Ovary (tissue), 9 donors: ENCODE results near the gene IGF2BP3. TPM values are rescaled to one million over a fixed set of nuclear protein-coding genes. Genes with fewer than 3 reads are reported as not detected.

Experiments used
- DNase-seq, 5 donors: peaks; one replicate each; pipeline ENCODE4 v3.0.0-alpha.2; 2019 to 2020
- H3K27ac ChIP-seq, 2 donors: fragments of 200-600 bp; one replicate each; pipeline versions ENCODE4 v1.5.1 to v1.8.0; 2019 to 2022
- H3K27me3 ChIP-seq: fragments of 200-600 bp; one replicate; pipeline ENCODE4 v1.8.0; 2022
- H3K36me3 ChIP-seq: fragments of 200-600 bp; sonication (generic); one replicate; pipeline ENCODE4 v1.5.1; 2019
- H3K4me1 ChIP-seq: one replicate; pipeline ENCODE4 v1.8.1; 2013; ENCODE audit warnings: mild to moderate bottlenecking, moderate library complexity; ENCODE audit not compliant: insufficient read depth
- H3K4me3 ChIP-seq: fragments of 200-600 bp; sonication (generic); one replicate; pipeline ENCODE4 v1.5.1; 2017
- H3K9me3 ChIP-seq, 2 donors: fragments of 200-600 bp in 1 of 2; sonication (generic) in 1 of 2; one replicate each; pipeline versions ENCODE4 v1.5.1 to v1.8.1; 2013 to 2019; ENCODE audit warnings: mild to moderate bottlenecking in 1 of 2, moderate library complexity in 1 of 2
- EP300 ChIP-seq: sonication (generic); formaldehyde crosslinking; IDR thresholded peaks from one replicate; pipeline ENCODE4 v1.6.1; 2017; ENCODE audit warnings: antibody characterized with exemption
- POLR2A ChIP-seq: fragments of 450-650 bp; IDR thresholded peaks from one replicate; pipeline ENCODE4 v1.6.1; 2017; ENCODE audit warnings: antibody characterized with exemption, mild to moderate bottlenecking, moderate library complexity
- WGBS, 3 donors: extraction: QIAGEN DNeasy Blood & Tissue Kit in 1 of 3; methylation state at CpG; one replicate each; pipeline versions ENCODE4 v1.1.5 to v1.1.7; 2013 to 2017; 5-methylcytosine and 5-hydroxymethylcytosine counted together
- intact Hi-C, 4 donors: fragments of 100-400 bp; cut with DNase I; formaldehyde crosslinking; loops; one replicate each; pipeline versions ENCODE4 v1.11.0 to v1.15.1; 2022 to 2023
- polyA plus RNA-seq, 2 donors: library from polyadenylated mRNA; stranded (reverse); fragments of 200-250 nt in 1 of 2; fragments of 350-450 nt in 1 of 2; fragmentation: Illumina TruSeq in 1 of 2; extraction: RNeasy Lipid Tissue Mini Kit (QIAGEN cat#74804) in 1 of 2; gene quantifications; one replicate each; pipeline ENCODE4 v1.2.3, GENCODE V29; 2013 to 2014
- total RNA-seq, 7 donors: library from RNA; depleted of rRNA in 2 of 7; stranded (reverse); fragments of >200 nt in 2 of 7; fragmentation: NEBNext Ultra II Directional in 3 of 7; extraction: Animal tissue kit (Norgen Biotek cat#: 25700) in 3 of 7; gene quantifications; one replicate each; pipeline versions ENCODE4 v1.1.0 to v1.2.4, GENCODE V29; 2016 to 2023
- TF ChIP-seq, protein P1 (sequence below), 3 donors: fragments of 450-650 bp in 2 of 3; fragments of 200-600 bp in 1 of 3; IDR thresholded peaks; one replicate each; pipeline versions ENCODE4 v1.5.1 to v1.8.0; 2016 to 2022; ENCODE audit warnings: antibody characterized with exemption in 3 of 3, mild to moderate bottlenecking in 1 of 3
- donor health status: DM: no; HTN: no; CAD: no; lungs with moderate emphysema.
- donor health status: DM: no; HTN: no; CAD: no.
- donor health status: Bipolar disorder and iron deficiency.
- donor health status: DM: yes; HTN: yes; CAD: no.
- donor health status: DM: no; HTN: no; CAD: no.
- donor health status: DM: yes; HTN: yes; CAD: no.

Gene IGF2BP3
- total and polyA plus RNA-seq, 9 donors, result 0.20 to 1.3 (median 0.40) TPM; not detected in 2

DNA sequence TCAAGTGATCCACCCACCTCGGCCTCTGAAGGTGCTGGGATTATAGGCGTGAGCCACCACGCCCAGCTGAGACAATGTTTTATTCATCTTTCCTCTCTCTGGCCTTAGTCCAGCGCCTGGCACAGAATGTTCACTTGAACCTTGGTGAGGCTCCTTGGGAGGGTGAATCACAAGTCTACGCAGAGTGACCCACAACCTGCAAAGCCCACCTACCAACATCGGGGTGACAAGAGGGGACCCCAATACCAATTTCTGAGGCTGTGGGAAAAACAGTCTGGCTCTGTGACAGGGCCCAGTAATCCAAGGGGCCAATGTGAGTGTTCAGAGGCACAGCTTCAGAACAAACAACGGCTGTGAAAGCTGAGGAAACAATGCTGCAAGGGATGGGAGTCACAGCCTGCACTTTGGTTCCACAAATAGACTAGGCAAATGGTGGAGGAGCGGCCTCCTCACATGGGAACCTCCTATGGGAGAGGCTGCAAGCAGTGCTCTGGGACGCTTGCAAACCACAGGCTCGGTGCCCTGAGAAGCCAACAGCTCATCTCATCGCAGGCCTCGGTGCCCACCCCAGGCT, 176.7 kb downstream of the IGF2BP3 start:
- no peak overlapping the region for H3K4me3 ChIP-seq
- WGBS, 3 donors, result 89 to 93% (median 92%) methylated on average over 12 of the region's 12 CpGs
- intact Hi-C loops, result no loop called here
- no peaks in the 10 kb centered on the region for H3K27me3 ChIP-seq
- DNase-seq, result no peak
- TF ChIP-seq, protein P1, sequence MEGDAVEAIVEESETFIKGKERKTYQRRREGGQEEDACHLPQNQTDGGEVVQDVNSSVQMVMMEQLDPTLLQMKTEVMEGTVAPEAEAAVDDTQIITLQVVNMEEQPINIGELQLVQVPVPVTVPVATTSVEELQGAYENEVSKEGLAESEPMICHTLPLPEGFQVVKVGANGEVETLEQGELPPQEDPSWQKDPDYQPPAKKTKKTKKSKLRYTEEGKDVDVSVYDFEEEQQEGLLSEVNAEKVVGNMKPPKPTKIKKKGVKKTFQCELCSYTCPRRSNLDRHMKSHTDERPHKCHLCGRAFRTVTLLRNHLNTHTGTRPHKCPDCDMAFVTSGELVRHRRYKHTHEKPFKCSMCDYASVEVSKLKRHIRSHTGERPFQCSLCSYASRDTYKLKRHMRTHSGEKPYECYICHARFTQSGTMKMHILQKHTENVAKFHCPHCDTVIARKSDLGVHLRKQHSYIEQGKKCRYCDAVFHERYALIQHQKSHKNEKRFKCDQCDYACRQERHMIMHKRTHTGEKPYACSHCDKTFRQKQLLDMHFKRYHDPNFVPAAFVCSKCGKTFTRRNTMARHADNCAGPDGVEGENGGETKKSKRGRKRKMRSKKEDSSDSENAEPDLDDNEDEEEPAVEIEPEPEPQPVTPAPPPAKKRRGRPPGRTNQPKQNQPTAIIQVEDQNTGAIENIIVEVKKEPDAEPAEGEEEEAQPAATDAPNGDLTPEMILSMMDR (IDR thresholded peaks at IDR 0.05), result no peak
- no peak for TF ChIP-seq EP300
- TF ChIP-seq POLR2A, result no peak
- H3K36me3 ChIP-seq, result no peaks in the 10 kb centered on the region
- H3K27ac ChIP-seq, result no peak overlapping the region
- peaks cover 9% of the 10 kb centered on the region for H3K4me1 ChIP-seq
- no peaks in the 10 kb centered on the region for H3K9me3 ChIP-seq

DNA sequence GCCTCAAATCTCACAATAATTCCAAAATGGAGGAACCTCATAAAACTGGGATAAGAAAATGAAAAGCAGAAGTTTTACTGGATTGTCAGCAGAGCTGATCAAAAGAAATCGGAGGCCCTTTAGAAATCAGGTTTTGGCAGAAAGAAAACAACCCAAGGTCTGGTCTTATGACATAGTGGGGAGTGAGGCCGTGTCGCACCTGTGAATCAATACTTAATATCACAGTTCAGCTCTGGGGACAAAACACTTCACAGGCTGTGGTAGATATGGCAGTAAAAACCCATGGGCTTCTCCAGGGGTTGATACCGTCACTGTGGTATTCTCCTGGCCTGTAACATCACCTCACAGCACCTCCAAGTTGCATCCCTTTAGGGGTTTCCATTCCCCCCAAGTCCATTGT, 177.7 kb downstream of the IGF2BP3 start:
- no peak overlapping the region for H3K27ac ChIP-seq
- no peaks in the 10 kb centered on the region for H3K27me3 ChIP-seq
- intact Hi-C loops, result no loop called here
- no peak overlapping the region for H3K4me3 ChIP-seq
- no peak for TF ChIP-seq EP300
- no peak for TF ChIP-seq POLR2A
- TF ChIP-seq, protein P1 (IDR thresholded peaks at IDR 0.05), result no peak
- DNase-seq, result no peak
- H3K9me3 ChIP-seq, result no peaks in the 10 kb centered on the region
- H3K36me3 ChIP-seq, result no peaks in the 10 kb centered on the region
- 90 to 98% (median 95%) methylated on average over 4 of the region's 4 CpGs for WGBS, 3 donors
- peaks cover 9% of the 10 kb centered on the region for H3K4me1 ChIP-seq

DNA sequence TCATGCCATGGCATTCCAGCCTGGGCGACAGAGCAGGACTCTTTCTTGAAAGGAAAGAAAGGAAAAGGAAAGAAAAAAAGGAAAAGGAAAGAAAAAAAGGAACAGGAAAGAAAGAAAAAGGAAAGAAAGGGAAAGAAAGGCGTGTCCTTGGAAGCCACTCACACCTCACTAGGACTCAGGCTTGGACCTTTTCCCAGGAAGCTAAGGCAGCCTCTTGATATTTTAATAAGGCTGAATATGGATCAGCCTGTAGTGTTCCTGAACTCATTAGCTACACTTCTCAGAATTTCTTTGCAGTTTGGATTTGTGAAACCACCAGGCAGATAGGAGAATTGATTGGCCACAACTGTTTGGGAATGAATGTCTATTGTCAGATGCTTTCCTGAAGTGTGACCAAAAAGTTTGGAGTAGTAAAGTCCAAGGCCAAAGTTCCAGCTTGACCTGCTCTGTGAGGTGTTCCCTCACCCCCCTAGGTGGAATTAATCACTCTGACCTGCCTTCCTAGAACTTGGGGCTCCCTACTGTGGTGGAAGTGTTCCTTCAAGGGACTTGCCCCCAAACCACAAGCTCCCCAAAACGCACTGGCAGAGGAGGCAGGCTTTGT, 178.2 kb downstream of the IGF2BP3 start:
- Histone ChIP-seq H3K4me3 (no peak overlapping the region), H3K36me3 (no peaks in the 10 kb centered on the region), H3K9me3 (no peaks in the 10 kb centered on the region), H3K4me1 (peaks cover 9% of the 10 kb centered on the region), H3K27ac (peak overlapping the region in 1 of 2 donors; percentile 63), H3K27me3 (no peaks in the 10 kb centered on the region)
- 72 to 86% (median 86%) methylated on average over 3 of the region's 3 CpGs for WGBS, 3 donors
- TF ChIP-seq, protein P1 (IDR thresholded peaks at IDR 0.05), result no peak
- TF ChIP-seq POLR2A (no peak), EP300 (no peak)
- DNase-seq, result no peak
- intact Hi-C loops, result no loop called here

DNA sequence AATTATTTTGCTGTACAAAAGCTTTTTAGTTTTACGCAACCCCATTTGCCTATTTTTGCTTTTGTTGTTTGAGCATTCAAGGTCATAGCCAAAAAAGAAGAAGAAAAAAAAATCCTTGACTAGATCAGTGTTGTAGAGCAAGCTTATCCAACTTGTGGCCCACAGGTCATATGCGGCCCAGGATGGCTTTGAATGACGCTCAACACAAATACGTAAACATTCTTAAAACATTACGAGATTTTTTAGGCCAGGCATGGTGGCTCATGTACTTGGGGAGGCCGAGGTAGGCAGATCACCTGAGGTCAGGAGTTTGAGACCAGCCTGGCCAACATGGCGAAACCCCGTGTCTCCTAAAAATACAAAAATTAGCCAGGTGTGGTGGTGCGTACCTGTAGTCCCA, 179.3 kb downstream of the IGF2BP3 start:
- DNase-seq, result peak in 4 of 5 donors; percentile 47 to 56 (median 50)
- WGBS, 3 donors, result 37 to 57% (median 45%) methylated on average over 9 of the region's 9 CpGs
- no peaks in the 10 kb centered on the region for H3K36me3 ChIP-seq
- peak overlapping the region in 1 of 2 donors; percentile 63 for H3K27ac ChIP-seq
- peaks cover 9% of the 10 kb centered on the region for H3K4me1 ChIP-seq
- H3K4me3 ChIP-seq, result no peak overlapping the region
- no peaks in the 10 kb centered on the region for H3K27me3 ChIP-seq
- intact Hi-C loops, result no loop called here
- no peaks in the 10 kb centered on the region for H3K9me3 ChIP-seq
- TF ChIP-seq, protein P1 (IDR thresholded peaks at IDR 0.05), result no peak
- no peak for TF ChIP-seq EP300
- TF ChIP-seq POLR2A, result no peak
